K562 (cell line): ENCODE results near the gene MBOAT2. TPM values are rescaled to one million over a fixed set of nuclear protein-coding genes. Genes with fewer than 3 reads are reported as not detected.

Experiments
- ATAC-seq: fragments of 200-7000 bp; cut with Tn5 transposase; 3 replicates; pipeline ENCODE4 v1.9.1; 2020; ENCODE audit warnings: moderate library complexity
- BruUV-seq: library from RNA; stranded (reverse); fragments of 400-500 nt; replicated peaks from 2 replicates; lab custom pipeline; 2021; lab: Mats Ljungman, UMichigan
- CTCF ChIA-PET: fragments of 300-600 bp; formaldehyde crosslinking; extraction: SDS; loops from one replicate; lab custom pipeline; 2021; ENCODE audit warnings: low intra/inter-chr PET ratio; lab: Yijun Ruan, JAX
- POLR2A ChIA-PET: fragments of 300-600, 350-650 bp; sonication (Branson Sonifier 250); formaldehyde crosslinking; extraction: SDS; loops from one replicate; lab custom pipeline; 2021; ENCODE audit warnings: antibody characterized with exemption, inconsistent platforms; lab: Yijun Ruan, JAX
- DNase-seq, 4 experiments: peaks; one replicate each; pipeline versions ENCODE4 v3.0.0 to v3.0.0-alpha.2; 2011 to 2018; ENCODE audit warnings: low spot score in 3 of 4, mixed read lengths in 3 of 4; ENCODE audit errors: extremely low read depth in 1 of 4
- FAIRE-seq: peaks from 2 replicates; lab custom pipeline; 2011; peaks lifted over from hg19 to GRCh38; lab: Jason Lieb, UNC
- H2AFZ ChIP-seq: 2 replicates; pipeline ENCODE4 v1.6.0; 2011; ENCODE audit warnings: low read depth, low read length, control low read depth, inconsistent platforms
- H3K27ac ChIP-seq: fragments of 200-600 bp; 3 replicates; pipeline ENCODE4 v1.8.0; 2011; ENCODE audit warnings: low read depth, mild to moderate bottlenecking, control low read depth, inconsistent platforms, low read length, moderate library complexity, mixed read lengths; ENCODE audit errors: extremely low read depth
- H3K27me3 ChIP-seq, 2 experiments: fragments of 300-600 bp in 1 of 2; 2 replicates in 1 of 2; 3 replicates in 1 of 2; pipeline versions ENCODE4 v1.6.0 to v1.8.0; 2011; ENCODE audit warnings: inconsistent platforms in 2 of 2, low read length in 2 of 2, mild to moderate bottlenecking in 1 of 2, mixed read lengths in 1 of 2, moderate library complexity in 1 of 2; ENCODE audit not compliant: control insufficient read depth in 2 of 2, insufficient read depth in 2 of 2
- H3K36me3 ChIP-seq: fragments of 300-600 bp; 3 replicates; pipeline ENCODE4 v1.8.0; 2011; ENCODE audit warnings: mild to moderate bottlenecking, low read length, inconsistent platforms; ENCODE audit not compliant: control insufficient read depth, insufficient read depth
- H3K4me1 ChIP-seq, 2 experiments: fragments of 200-600 bp in 1 of 2; replicated peaks in 1 of 2; 2 replicates in 1 of 2; 3 replicates in 1 of 2; pipeline versions ENCODE4 v1.5.1 to v1.8.0; 2011; ENCODE audit warnings: inconsistent platforms in 2 of 2, low read length in 2 of 2, mild to moderate bottlenecking in 1 of 2, mixed read lengths in 1 of 2, moderate library complexity in 1 of 2; ENCODE audit not compliant: control insufficient read depth in 2 of 2, insufficient read depth in 2 of 2
- H3K4me2 ChIP-seq: 2 replicates; pipeline ENCODE4 v1.6.1; 2011; ENCODE audit warnings: low read length, control low read depth, inconsistent platforms, mixed read lengths; ENCODE audit not compliant: insufficient read depth
- H3K4me3 ChIP-seq: fragments of 200-600 bp; sonication (generic), shearing (Covaris generic); 2 replicates; pipeline ENCODE4 v1.5.1; 2016; ENCODE audit warnings: control low read depth, inconsistent platforms
- H3K79me2 ChIP-seq: fragments of 200-600 bp; 3 replicates; pipeline ENCODE4 v1.8.0; 2011; ENCODE audit warnings: low read length, inconsistent platforms; ENCODE audit not compliant: control insufficient read depth, insufficient read depth
- H3K9ac ChIP-seq, 2 experiments: 2 replicates each; pipeline versions ENCODE4 v1.6.0 to v1.6.1; 2011; ENCODE audit warnings: low read depth in 2 of 2, low read length in 2 of 2, control low read depth in 1 of 2, inconsistent platforms in 1 of 2, mild to moderate bottlenecking in 1 of 2, mixed read lengths in 1 of 2; ENCODE audit not compliant: insufficient read depth in 1 of 2
- H3K9me1 ChIP-seq: one replicate; pipeline ENCODE4 v1.6.0; 2011; ENCODE audit warnings: inconsistent platforms, mild to moderate bottlenecking, low read length, moderate library complexity; ENCODE audit not compliant: control insufficient read depth, insufficient read depth
- H3K9me3 ChIP-seq: replicated peaks from 2 replicates; pipeline ENCODE4 v1.5.1; 2011; ENCODE audit warnings: low read depth, low read length, inconsistent platforms; ENCODE audit not compliant: control insufficient read depth, insufficient read depth
- H4K20me1 ChIP-seq: replicated peaks from 2 replicates; pipeline ENCODE4 v1.6.1; 2011; ENCODE audit warnings: low read length, inconsistent platforms, mixed read lengths; ENCODE audit not compliant: control insufficient read depth, insufficient read depth
- CEBPZ ChIP-seq: fragments of 150-350 bp; IDR thresholded peaks from 2 replicates; pipeline ENCODE4 v1.6.1; 2014; ENCODE audit warnings: low read depth, mild to moderate bottlenecking, low read length, borderline replicate concordance
- WGBS: fragments of 100-300 bp; shearing (Covaris generic); methylation state at CpG from one replicate; pipeline ENCODE4 v1.1.6; 2016; ENCODE audit warnings: low coverage, mixed read lengths; ENCODE audit not compliant: insufficient coverage; ENCODE audit errors: missing lambda C conversion rate; 5-methylcytosine and 5-hydroxymethylcytosine counted together
- in situ Hi-C: fragments of 300-500 bp; cut with MboI; formaldehyde crosslinking; loops from 4 replicates; pipeline ENCODE4 v1.15.0; 2018; ENCODE audit warnings: inconsistent platforms, mixed read lengths
- intact Hi-C: fragments of 100-400 bp; cut with micrococcal nuclease; formaldehyde crosslinking; loops from 2 replicates; pipeline ENCODE4 v1.14.2; 2022
- polyA plus RNA-seq, 8 experiments: library from polyadenylated mRNA; depleted of rRNA in 4 of 8; stranded (reverse) in 5 of 8; unstranded in 3 of 8; fragments of >200 nt; fragmentation: Nextera tagmentation in 2 of 8; fragmentation: Illumina TruSeq in 1 of 8; extraction: Ambion mirVana in 2 of 8; extraction: Trizol in 1 of 8; gene quantifications; 2 replicates each; pipeline versions ENCODE4 v1.2.1 to v1.2.3, GENCODE V29; 2011 to 2014; ENCODE audit warnings: inconsistent platforms in 1 of 8, missing spikeins in 1 of 8
- total RNA-seq, 7 experiments: library from RNA; depleted of rRNA in 6 of 7; stranded (reverse); fragments of >200 nt in 6 of 7; fragmentation: Illumina TruSeq in 2 of 7; extraction: Trizol in 2 of 7; gene quantifications; 2 replicates each; pipeline versions ENCODE4 v1.2.1 to v1.2.3, GENCODE V29; 2011 to 2021; ENCODE audit warnings: low replicate concordance in 1 of 7

MBOAT2 gene
- total and polyA plus RNA-seq, 9 of the 15 experiments (the other 6 are each of a cell fraction or from before 2014, with no cell fraction given), result 8.4 to 122 (median 27.6) TPM

GRCh38 chr2:8819194-8819593 is 184.3 kb downstream of the MBOAT2 start:
- 76% methylated on average over 5 of the region's 5 CpGs for WGBS
- H3K4me3 ChIP-seq, result no peak overlapping the region
- FAIRE-seq, result no peak
- no peak for TF ChIP-seq CEBPZ
- TF ChIP-seq, all 486 proteins: peak for 0
- Histone ChIP-seq H3K27me3 (no peaks in the 10 kb centered on the region), H3K79me2 (no peaks in the 10 kb centered on the region), H3K9me3 (no peaks in the 10 kb centered on the region), H3K36me3 (peaks cover 38% of the 10 kb centered on the region; the same call in 2 of the 3 replicates), H2AFZ (no peak overlapping the region), H3K9me1 (no peaks in the 10 kb centered on the region), H3K4me2 (no peak overlapping the region), H3K27ac (no peak overlapping the region), H3K4me1 (no peaks in the 10 kb centered on the region), H3K9ac (no peak overlapping the region), H4K20me1 (no peaks in the 10 kb centered on the region)
- DNase-seq (no peak), ATAC-seq (no peak; the same call in 2 of the 3 replicates)
- intact Hi-C loops, result no loop called here
- BruUV-seq, result no TSS peak
- in situ Hi-C loops, result no loop called here
- POLR2A ChIA-PET, result interaction anchor here (1.0 to 1.6 kb wide), 3 partner anchors 8 to 15 kb away, joined by 3 to 5 read pairs (median 3); no protein-coding TSS in a partner anchor
- CTCF ChIA-PET, result no interaction called here
